ENCODE measurements around the gene KIAA0513. TPM values are rescaled to one million over a fixed set of nuclear protein-coding genes. Genes with fewer than 3 reads are reported as not detected.

KIAA0513 gene, protein sequence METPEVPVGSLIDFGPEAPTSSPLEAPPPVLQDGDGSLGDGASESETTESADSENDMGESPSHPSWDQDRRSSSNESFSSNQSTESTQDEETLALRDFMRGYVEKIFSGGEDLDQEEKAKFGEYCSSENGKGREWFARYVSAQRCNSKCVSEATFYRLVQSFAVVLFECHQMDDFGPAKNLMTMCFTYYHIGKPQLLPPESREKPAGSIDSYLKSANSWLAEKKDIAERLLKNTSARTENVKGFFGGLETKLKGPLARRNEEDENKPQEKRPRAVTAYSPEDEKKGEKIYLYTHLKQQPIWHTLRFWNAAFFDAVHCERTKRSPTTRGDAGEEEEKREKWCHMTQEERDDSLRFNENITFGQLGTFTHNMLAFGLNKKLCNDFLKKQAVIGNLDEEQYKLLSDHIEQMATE
- 6.8 and 12.5 TPM in 2 replicates for total RNA-seq

DNA sequence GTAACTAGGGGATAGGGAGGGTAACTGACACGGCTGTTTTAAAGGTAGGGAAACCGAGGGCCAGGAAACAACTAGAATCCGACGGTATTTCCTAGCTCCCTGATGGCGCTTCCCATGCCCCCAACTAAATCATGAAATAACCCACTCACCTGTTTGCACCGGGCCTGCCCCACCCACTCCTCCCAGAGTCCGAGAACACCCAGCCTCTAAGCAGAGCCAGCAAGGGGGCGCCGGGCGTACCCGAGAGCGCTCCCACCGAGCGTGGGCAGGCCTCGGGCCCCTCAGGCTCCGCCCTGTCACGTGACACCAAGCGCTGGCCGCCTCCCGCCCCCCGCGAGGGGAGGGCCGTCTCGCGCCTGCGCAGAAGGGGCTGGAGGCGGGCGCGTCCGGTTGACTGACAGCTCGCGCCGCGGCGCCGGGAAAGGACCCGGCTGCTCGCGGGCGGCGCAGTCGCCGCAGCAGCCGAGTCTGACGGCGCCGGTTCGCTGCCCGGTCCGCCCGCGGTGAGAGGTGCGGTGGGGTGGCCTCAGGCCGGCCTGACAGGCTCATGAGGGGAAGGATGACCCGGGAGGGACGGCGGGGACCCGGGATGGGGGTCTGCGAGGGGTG, at the start of gene KIAA0513:
Gene KIAA0513 (plus strand): TSS at position 447 of the 609 bp plus-strand sequence. CDS start 39,277 bp downstream, outside the sequence.
- TF ChIP-seq, protein P1, sequence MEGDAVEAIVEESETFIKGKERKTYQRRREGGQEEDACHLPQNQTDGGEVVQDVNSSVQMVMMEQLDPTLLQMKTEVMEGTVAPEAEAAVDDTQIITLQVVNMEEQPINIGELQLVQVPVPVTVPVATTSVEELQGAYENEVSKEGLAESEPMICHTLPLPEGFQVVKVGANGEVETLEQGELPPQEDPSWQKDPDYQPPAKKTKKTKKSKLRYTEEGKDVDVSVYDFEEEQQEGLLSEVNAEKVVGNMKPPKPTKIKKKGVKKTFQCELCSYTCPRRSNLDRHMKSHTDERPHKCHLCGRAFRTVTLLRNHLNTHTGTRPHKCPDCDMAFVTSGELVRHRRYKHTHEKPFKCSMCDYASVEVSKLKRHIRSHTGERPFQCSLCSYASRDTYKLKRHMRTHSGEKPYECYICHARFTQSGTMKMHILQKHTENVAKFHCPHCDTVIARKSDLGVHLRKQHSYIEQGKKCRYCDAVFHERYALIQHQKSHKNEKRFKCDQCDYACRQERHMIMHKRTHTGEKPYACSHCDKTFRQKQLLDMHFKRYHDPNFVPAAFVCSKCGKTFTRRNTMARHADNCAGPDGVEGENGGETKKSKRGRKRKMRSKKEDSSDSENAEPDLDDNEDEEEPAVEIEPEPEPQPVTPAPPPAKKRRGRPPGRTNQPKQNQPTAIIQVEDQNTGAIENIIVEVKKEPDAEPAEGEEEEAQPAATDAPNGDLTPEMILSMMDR (conservative IDR thresholded peaks at IDR 0.05; ENCODE audit: low read depth, low read length): no peak
- DNase-seq (ENCODE audit: low read depth): no peak
- H3K4me3 ChIP-seq (ENCODE audit: low read depth, low read length): peak within 1 kb of the TSS; percentile 70

GRCh38 chr16:84979516-84979915, 48.1 kb upstream of the KIAA0513 start:
- TF ChIP-seq, protein P1 (conservative IDR thresholded peaks at IDR 0.05; ENCODE audit: low read depth, low read length): no peak
- DNase-seq (ENCODE audit: low read depth): no peak
- no peak overlapping the region for H3K4me3 ChIP-seq (ENCODE audit: low read depth, low read length)

DNA sequence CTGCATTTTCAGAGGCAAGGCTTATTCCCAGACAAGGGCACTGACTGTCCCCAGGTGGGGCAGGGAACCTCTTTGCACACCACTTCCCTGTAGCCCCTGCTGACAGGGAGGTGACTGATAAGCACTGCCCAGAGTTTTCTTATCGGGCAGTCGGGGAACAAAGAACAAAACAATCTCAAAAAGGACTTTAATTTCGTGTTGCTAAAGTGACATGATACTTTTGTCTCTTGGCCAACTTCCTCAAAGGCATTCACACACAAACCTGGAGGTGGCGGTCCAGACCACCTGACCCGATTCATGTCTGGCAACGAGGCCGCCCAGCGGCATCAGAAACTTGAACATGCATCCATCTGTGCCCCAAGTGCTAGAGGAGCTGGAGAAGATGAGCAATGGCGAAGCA, 45.2 kb upstream of the KIAA0513 start:
- DNase-seq (ENCODE audit: low read depth): no peak
- no peak overlapping the region for H3K4me3 ChIP-seq (ENCODE audit: low read depth, low read length)
- TF ChIP-seq, protein P1 (conservative IDR thresholded peaks at IDR 0.05; ENCODE audit: low read depth, low read length): no peak

- TF ChIP-seq, protein P1 (conservative IDR thresholded peaks at IDR 0.05; ENCODE audit: low read depth, low read length): no peak
- no peak overlapping the region for H3K4me3 ChIP-seq (ENCODE audit: low read depth, low read length)
- no peak for DNase-seq (ENCODE audit: low read depth)
These were observed 42.2 kb upstream of the KIAA0513 start for GRCh38 chr16:84985079-84986065.

GRCh38 chr16:84986102-84986501, 41.5 kb upstream of the KIAA0513 start:
- TF ChIP-seq, protein P1 (conservative IDR thresholded peaks at IDR 0.05; ENCODE audit: low read depth, low read length): no peak
- no peak for DNase-seq (ENCODE audit: low read depth)
- H3K4me3 ChIP-seq (ENCODE audit: low read depth, low read length): no peak overlapping the region

- H3K4me3 ChIP-seq (ENCODE audit: low read depth, low read length): no peak overlapping the region
- DNase-seq (ENCODE audit: low read depth): no peak
- TF ChIP-seq, protein P1 (conservative IDR thresholded peaks at IDR 0.05; ENCODE audit: low read depth, low read length): no peak
These were observed 40.7 kb upstream of the KIAA0513 start for GRCh38 chr16:84986879-84987278.
